ENCODE results near the gene RNF14. TPM values are rescaled to one million over a fixed set of nuclear protein-coding genes. Genes with fewer than 3 reads are reported as not detected.
"Not testable (repeated sequence)": the region's sequence is repeated elsewhere in the genome, so short reads cannot be mapped to it uniquely, and the experiment has no call there.

Gene RNF14, protein sequence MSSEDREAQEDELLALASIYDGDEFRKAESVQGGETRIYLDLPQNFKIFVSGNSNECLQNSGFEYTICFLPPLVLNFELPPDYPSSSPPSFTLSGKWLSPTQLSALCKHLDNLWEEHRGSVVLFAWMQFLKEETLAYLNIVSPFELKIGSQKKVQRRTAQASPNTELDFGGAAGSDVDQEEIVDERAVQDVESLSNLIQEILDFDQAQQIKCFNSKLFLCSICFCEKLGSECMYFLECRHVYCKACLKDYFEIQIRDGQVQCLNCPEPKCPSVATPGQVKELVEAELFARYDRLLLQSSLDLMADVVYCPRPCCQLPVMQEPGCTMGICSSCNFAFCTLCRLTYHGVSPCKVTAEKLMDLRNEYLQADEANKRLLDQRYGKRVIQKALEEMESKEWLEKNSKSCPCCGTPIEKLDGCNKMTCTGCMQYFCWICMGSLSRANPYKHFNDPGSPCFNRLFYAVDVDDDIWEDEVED
- total RNA-seq (2014; rRNA removed; shearing (Covaris generic)) = 60.5 and 75.9 TPM in 2 replicates

GRCh38 chr5:141968914-141969608 is at the start of gene RNF14:
Gene RNF14 (plus strand): TSS chr5:141969105. CDS start chr5:141973589, 4,484 bp downstream.
- DNase-seq (ENCODE audit: low spot score) = peak; percentile 91

DNA sequence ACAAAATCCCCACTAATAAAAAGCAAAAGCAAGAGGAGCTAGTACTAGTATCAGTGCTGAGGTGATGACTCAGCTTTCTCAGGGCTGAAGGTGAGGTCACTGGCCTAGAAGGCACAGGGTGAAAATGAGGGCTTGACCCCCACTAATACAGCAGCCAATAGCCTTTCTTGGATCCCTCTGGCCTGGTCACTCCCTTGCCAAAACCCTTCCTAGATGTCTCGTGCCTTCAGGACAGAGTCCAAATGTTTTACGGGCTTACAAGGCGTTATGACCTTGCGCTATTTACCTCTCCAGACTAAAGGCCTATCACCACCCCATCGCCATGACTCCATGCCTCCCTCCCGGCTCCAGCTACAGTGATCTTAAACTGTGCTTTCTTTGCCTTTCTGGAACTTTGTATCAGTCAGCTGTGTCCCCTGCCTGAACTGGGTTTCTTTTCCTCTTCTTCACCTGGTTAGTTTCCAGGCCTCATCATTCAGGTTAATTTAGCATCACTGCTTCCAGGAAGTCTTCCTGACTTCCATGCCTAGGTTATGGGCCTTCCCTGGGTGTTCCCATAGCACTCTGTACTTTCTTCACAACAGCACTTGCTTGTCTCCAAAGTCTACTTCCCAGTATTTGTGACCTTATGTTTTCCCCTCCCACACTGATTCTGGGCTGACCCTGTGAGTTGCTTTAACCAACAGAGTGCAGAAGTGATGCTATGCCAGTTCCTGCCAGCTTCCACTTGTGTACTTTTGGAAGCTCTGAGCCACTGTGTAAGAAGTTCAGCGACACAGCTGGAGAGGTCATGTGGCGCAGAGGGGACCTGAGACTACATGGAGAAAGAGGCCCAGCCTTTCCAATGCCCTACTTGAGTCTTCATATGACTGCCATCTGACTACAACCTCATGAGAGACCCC is 49.4 kb upstream of the RNF14 start:
- no peak for DNase-seq (ENCODE audit: low spot score)

DNA sequence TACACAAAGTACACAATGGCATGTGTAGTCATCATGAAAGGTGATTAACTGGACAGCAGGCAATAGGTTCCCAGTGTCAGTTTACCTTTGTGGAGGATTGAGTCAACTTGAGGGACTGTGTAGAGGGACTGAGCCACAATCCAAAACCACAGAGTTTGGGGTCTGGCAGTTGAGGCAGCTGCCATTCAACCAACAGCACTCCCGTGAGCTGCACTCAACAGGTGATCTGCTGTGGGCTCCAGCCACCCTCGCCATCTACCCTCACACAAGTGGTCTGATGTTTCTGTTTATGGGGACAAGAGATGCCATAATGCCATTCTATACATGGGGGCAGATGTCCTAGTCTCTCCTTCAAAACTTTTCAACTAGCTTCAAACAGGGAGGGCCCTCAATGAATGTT is 48.1 kb upstream of the RNF14 start:
- DNase-seq (ENCODE audit: low spot score) = no peak

DNA sequence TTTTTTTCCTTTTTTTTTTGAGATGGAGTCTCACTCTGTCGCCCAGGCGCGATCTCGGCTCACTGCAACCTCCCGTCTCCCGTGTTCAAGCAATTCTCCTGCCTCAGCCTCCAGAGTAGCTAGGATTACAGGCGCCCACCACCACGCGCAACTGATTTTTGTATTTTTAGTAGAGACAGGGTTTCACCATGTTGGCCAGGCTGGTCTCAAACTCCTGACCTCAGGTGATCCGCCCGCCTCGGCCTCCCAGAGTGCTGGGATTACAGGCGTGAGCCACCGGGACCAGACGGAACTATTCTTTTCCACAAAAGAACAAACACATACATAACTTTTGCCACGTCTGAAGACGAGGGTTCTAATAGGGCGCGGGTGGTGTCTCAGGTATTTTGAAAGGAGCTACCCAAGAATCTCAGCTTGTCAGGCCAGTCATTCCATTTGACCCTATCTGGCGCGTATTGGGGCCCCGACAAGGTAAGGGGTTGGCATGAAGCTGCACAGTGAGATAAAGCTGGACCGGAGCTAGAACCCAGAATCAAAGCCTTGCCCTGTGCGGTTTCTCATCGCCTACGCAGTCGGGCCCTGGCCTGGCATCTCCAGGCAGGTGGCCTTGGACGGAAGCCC is 46.0 kb upstream of the RNF14 start:
- not testable (repeated sequence) for DNase-seq (ENCODE audit: low spot score)

- DNase-seq (ENCODE audit: low spot score) = peak; percentile 93
Observed at GRCh38 chr5:141923448-141924313, 45.2 kb upstream of the RNF14 start, which contains the start of gene DELE1. Gene DELE1 (plus strand): TSS chr5:141923871. CDS start chr5:141923942, 71 bp downstream.

GRCh38 chr5:141926434-141926833 is 42.5 kb upstream of the RNF14 start:
- no peak for DNase-seq (ENCODE audit: low spot score)

- DNase-seq (ENCODE audit: low spot score) = no peak
Observed at GRCh38 chr5:141928051-141928450, 40.9 kb upstream of the RNF14 start.

DNA sequence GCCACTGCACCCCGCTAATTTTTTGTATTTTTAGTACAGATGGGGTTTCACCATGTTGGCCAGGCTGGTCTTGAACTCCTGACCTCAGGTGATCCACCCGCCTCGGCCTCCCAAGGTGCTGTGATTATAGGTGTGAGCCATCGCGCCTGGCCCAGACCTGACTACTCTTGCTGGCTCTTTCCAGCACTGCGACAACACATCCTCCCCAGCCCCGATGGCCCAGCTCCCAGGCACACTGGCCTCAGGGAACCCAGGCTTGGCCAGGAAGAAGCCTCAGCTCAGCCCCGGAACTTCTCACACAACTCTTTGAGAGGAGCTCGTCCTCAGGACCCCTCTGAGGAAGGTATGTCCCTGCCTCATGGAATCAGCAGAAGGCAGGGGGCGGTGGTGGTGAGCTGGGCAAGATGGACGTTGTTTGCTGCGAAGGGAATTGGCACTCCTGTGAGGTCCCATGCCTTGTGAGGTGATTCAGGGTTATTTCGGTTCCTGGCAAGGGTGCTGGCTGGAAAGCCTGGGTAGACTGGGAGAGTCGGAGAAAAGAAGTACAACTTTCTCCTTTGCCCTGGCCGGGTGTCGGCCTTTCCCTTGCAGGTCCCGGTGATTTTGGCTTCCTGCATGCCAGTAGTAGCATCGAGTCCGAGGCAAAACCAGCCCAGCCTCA is 39.4 kb upstream of the RNF14 start:
- no peak for DNase-seq (ENCODE audit: low spot score)

DNA sequence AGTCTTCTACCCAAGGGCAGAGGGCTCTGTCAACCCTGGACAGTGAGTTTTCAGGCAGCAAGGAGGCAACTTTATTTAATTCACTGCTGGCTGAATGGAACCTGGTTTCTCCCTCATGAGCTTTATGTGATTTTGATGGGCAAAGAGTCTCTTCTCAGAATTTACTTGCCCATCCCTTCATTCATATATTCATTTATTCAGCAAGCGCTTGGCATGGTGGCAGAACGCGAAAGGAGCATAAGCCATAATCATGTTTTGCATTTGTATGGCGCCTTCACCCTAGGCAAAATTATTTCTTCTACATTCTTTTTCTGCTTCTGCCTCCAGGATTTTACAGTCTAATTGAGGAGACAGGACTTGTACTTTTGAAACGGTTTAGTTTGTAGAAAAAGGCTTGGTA is 37.2 kb upstream of the RNF14 start:
- no peak for DNase-seq (ENCODE audit: low spot score)

- DNase-seq (ENCODE audit: low spot score) = no peak
Observed at GRCh38 chr5:141933151-141933550, 35.8 kb upstream of the RNF14 start.

DNA sequence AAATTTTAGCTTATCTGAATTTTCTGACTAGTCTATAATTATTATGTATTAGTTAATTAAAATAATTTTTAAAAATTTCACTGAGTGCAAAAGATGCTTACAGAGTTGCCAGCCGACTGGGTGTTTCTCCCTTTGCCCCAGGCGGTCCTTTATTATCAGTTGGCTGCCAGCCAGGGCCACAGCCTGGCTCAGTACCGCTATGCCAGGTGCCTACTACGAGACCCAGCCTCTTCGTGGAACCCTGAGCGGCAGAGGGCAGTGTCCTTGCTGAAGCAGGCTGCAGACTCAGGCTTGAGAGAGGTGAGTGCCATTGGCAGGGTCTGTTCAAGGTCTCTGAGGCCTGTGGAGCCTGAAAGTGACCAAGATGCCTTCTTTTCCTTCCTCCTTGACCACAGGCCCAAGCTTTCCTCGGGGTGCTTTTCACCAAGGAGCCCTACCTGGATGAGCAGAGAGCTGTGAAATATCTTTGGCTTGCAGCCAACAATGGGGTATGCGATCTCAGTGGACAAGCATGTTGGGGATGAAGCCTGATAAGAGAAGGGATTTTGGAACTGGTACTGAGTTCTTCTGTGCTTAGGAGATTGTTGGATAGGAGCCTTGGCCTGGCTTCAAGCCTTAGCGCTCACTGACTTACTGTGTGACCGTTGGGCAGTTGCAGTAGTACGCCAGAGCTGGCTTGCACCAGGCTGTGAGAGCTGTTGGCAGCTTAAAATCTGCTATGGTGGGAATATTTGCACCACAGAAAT is 34.6 kb upstream of the RNF14 start:
- DNase-seq (ENCODE audit: low spot score) = no peak

DNA sequence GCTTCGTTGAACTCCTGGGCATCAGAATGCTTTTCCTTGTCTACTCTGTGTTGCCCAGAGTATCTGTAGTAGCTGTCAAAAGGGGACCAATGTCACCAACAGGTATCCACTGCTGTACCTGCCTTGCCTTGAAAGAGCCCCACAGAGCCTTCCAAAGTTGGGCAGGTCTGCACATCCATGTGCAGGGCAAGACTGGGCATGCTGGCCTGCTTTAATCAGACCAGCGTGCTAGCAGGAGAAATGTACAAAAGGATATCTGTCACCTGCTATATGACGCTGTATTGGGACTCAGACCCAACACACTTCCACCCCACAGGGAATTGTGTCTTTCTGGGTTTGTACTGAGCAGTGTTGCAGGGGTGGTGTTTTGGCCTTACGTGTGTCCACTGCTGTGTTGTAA is 33.4 kb upstream of the RNF14 start:
- no peak for DNase-seq (ENCODE audit: low spot score)

DNA sequence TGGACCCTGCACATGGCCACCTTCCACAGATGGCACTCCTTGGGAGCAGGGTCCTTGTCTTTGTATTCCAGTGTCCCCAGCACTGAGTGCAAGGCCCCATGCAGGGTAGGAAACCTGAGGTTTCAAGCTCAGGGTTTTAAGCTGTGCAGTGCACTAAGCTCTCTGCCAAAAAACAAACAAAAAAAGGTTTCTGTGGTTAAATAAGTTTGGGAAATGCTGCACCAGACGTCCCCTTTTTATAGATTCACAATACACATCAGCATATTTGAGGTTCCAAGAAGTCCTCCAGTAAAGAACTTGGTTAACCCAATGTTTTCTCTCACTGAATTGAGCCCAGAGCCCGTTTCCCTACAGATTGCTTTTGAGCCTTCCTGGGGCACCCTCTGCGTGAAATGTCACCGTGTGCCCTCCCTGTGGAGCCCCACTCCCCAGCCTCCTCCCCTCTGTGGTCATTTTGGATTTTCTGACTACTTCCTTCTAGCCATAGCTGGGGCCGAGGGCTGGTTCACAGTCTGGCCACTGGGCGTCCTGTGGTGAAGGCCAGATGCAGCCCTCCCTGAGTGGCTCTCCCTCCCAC is 28.1 kb upstream of the RNF14 start:
- DNase-seq (ENCODE audit: low spot score) = peak; percentile 70

DNA sequence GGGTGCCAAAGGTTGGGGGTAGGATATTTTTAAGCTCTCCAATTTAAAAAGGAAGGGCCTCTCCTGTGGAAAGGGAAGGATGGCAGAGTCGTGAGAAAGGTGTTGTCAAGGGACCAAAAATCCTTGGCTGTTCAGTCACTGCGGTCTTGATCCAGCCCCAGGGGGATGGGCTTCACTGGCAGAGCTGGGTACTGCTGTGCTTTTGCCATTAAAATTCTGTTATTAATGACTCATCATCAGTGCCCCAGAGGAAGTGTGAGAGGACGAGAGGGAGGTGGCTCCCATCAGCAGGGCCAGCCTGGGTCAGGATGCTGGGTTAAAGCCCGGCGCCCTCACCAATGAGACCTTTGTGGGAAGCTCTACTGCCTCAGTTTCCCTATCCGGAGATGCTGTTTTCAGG is 27.6 kb upstream of the RNF14 start:
- DNase-seq (ENCODE audit: low spot score) = peak; percentile 25

DNA sequence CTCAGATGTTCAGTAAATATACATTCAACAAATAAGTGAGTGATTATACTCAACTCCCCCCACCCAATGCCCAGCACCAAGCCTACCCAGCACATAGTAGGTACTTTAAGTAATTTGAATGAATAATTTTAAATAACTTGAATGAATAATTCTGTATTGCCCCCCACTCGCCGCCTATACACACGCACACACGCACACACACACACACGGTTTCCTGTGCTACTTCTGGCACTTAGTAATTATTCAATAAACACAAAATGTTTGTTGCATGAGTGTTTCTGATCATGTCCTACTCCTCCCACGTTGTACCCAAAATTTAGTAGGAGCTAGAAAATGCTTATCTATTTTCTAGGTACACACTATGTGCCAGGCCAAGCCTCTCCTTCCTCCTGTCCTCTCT is 27.1 kb upstream of the RNF14 start:
- no peak for DNase-seq (ENCODE audit: low spot score)

- no peak for DNase-seq (ENCODE audit: low spot score)
Observed at GRCh38 chr5:141942185-141942857, 26.6 kb upstream of the RNF14 start.

DNA sequence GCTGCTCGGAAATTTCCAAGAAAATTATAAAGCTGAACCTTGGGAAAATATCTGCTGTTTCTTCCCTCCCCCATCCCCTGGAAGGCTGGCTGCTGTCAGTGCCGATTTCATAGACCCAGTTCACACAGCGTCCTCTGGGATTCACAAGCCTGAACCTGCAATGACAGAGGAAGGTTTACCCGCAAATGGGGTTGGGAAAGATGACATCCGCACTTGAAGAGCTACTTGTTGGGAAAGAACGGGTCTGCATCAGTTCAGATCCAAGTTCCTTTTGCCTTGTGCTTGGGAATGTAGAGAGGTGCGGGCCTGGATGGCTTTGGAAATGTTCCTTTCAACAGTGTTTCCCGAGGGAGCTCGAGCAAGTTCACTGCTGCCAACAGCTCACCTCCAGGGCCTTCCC is 24.8 kb upstream of the RNF14 start:
- no peak for DNase-seq (ENCODE audit: low spot score)

DNA sequence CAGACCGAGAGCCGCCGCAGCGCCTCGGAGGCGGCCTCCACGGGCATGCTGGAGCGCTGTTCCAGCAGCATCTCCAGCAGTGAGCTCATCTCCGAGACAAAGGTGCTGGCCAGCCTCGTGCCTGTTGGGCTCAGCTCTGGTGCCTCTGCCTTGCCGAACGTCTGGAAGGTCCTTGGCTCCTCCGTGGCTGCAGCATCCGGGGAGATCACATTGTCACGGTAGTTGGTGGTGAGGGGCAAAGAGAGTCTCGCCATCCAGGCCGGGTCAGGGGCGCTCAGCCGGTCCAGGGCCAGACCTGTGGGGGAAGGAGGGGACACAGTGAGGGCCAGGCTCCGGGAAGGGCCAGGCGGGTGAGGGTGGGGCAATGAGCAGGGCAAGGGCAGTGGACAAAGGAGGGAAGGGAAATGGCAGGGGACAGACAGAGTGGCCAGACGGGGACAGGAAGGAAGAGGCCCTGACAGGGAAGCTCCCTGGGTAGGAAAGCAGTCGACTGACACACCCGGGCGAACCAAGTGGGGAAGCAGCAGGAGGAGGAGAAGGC is 23.3 kb upstream of the RNF14 start:
- no peak for DNase-seq (ENCODE audit: low spot score)

Measured in H4 (cell line).